ENCODE results near the gene E2F3. TPM values are rescaled to one million over a fixed set of nuclear protein-coding genes. Genes with fewer than 3 reads are reported as not detected.

The E2F3 gene
- total and polyA plus RNA-seq, 12 donors: 5.2 to 12.0 (median 7.8) TPM

DNA sequence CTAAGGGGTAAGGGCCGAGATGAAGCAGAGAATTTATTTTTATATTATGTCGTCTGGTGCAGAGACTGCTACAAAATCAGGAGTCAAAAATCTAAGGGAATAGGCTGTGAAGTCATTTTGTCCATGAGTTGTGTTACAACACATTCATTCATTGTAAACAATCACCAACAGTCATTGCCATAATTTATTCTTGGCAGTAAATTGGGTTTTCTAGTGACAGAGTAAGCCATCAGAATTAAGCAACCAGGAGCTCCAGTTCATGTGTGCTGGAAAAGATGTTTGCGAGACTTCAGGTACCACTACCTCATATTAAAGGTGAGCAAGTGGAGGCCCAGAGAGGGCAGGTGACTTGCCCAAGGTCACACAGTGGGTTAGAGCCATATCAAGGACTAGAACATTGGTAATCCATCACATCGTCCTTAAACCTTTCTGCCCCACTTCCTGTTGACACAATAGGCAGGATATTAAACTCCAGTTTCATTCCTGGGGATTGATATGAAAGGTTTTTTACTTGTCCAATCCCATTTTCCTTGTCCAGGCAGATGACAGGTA is 46.0 kb downstream of the E2F3 start:
- Histone ChIP-seq H3K36me3 (replicated peaks in 1 of 2) (no peaks in the 10 kb centered on the region), H3K4me3 (no peak overlapping the region), H3K27ac (no peak overlapping the region), H3K9me3 (replicated peaks in 1 of 3) (no peaks in the 10 kb centered on the region), H3K27me3 (no peaks in the 10 kb centered on the region), H3K4me1 (replicated peaks in 1 of 2) (no peaks in the 10 kb centered on the region)
- DNase-seq: no peak
- TF ChIP-seq, protein P1, sequence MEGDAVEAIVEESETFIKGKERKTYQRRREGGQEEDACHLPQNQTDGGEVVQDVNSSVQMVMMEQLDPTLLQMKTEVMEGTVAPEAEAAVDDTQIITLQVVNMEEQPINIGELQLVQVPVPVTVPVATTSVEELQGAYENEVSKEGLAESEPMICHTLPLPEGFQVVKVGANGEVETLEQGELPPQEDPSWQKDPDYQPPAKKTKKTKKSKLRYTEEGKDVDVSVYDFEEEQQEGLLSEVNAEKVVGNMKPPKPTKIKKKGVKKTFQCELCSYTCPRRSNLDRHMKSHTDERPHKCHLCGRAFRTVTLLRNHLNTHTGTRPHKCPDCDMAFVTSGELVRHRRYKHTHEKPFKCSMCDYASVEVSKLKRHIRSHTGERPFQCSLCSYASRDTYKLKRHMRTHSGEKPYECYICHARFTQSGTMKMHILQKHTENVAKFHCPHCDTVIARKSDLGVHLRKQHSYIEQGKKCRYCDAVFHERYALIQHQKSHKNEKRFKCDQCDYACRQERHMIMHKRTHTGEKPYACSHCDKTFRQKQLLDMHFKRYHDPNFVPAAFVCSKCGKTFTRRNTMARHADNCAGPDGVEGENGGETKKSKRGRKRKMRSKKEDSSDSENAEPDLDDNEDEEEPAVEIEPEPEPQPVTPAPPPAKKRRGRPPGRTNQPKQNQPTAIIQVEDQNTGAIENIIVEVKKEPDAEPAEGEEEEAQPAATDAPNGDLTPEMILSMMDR (IDR thresholded peaks at IDR 0.05): no peak
- TF ChIP-seq POLR2A (IDR thresholded peaks at IDR 0.05): no peak
- intact Hi-C loops (cut with DNase I): no loop called here
- 46 to 65% (median 47%) methylated on average over 4 of the region's 4 CpGs for WGBS, 4 donors

DNA sequence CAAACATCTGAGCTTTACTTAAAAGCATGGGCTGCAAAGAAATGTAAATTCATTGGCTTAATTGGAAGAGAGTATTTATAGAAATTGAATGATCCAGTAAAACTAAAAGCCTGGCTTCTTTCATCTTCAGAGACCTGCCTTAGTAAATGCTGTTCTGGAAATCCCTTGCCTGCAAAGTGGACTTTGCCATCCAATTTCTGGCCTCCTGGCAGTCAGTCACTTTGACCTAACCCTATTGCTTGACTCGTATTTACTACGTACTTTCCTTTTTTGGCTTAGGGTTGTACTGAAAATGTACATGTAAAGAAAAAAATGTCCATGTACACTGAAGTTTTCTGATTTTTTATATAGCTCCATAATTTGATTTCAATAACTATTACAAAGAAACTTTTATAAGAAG is 47.1 kb downstream of the E2F3 start:
- no peaks in the 10 kb centered on the region for H3K27me3 ChIP-seq
- H3K9me3 ChIP-seq (replicated peaks in 1 of 3): no peaks in the 10 kb centered on the region
- WGBS, 4 donors: 87 to 97% (median 95%) methylated on average over 2 of the region's 2 CpGs
- DNase-seq: no peak
- H3K36me3 ChIP-seq (replicated peaks in 1 of 2): no peaks in the 10 kb centered on the region
- intact Hi-C loops (cut with DNase I): no loop called here
- H3K4me3 ChIP-seq: no peak overlapping the region
- no peak for TF ChIP-seq POLR2A (IDR thresholded peaks at IDR 0.05)
- TF ChIP-seq, protein P1 (IDR thresholded peaks at IDR 0.05): no peak
- no peaks in the 10 kb centered on the region for H3K4me1 ChIP-seq (replicated peaks in 1 of 2)
- H3K27ac ChIP-seq: no peak overlapping the region

DNA sequence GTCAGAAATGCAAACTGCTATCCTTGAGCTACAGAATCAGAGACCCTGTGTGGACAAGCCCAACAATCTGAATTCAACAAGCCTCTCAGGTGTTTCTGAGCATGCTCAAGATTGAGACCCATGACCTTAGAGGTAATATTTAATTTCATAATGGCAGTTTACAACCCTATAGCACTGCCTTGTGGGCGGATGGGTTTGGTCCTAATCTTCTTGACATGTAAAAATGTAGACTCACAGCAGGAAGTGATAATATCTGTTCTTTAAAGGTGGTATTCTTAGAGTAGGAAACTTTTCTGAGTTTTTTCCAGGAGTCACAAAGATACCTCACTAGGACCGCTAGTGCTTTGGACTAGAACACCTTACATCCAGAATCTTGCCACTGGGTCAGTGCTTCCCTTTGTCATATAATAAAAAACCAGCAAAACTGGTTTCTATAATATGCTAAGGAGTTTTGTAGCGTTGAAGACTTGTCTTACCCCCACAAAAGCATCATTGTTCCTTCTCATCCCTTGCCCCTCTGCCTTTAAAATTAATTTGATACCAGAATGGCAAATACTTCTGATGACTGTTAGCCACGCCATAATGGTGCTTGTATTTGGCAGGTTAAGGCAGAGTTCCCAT is 52.6 kb downstream of the E2F3 start:
- Histone ChIP-seq H3K9me3 (replicated peaks in 1 of 3) (no peaks in the 10 kb centered on the region), H3K4me1 (replicated peaks in 1 of 2) (peaks cover 8 to 22% of the 10 kb centered on the region in 2 donors), H3K27ac (no peak overlapping the region), H3K4me3 (no peak overlapping the region), H3K27me3 (no peaks in the 10 kb centered on the region), H3K36me3 (replicated peaks in 1 of 2) (no peaks in the 10 kb centered on the region)
- WGBS, 4 donors: 89 to 94% (median 92%) methylated on average over 4 of the region's 4 CpGs
- intact Hi-C loops (cut with DNase I): no loop called here
- TF ChIP-seq, protein P1 (IDR thresholded peaks at IDR 0.05): no peak
- no peak for TF ChIP-seq POLR2A (IDR thresholded peaks at IDR 0.05)
- no peak for DNase-seq

DNA sequence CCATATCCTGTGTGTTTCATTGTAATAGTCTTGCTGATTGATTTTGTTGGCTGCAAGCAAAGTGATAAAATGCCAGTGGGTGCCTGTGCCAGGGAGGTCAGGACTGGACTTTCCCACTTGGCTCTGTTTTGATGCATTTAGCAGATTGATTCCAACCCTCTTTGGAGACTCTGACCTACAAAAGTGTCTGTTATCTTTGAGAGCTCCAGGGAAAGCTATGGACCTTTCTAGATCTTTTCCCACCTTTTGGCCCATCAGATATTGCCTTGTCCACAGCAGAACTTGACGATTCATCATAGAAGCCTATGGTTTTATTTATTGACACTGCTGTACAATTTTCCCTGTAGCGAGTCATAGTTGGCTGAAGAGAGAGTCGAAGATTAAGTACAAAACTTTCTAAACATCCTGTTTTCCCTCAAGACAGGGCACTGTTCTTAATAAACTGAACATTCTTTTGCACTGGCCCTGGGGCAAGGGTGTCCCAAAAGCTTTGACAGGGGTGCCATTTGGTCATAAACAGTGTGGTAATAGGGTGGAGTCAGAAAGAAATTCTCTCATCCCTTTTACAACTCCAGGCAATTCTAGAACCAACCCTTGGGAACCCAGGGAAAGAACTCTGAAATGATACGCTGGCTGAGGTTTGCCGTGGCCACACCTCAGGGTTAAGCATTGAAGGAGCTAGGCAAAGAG is 53.7 kb downstream of the E2F3 start:
- intact Hi-C loops (cut with DNase I): no loop called here
- H3K4me1 ChIP-seq (replicated peaks in 1 of 2): peaks cover 8 to 22% of the 10 kb centered on the region in 2 donors
- DNase-seq: peak in 1 of 7 donors; percentile 18
- H3K4me3 ChIP-seq: no peak overlapping the region
- H3K9me3 ChIP-seq (replicated peaks in 1 of 3): no peaks in the 10 kb centered on the region
- H3K27ac ChIP-seq: no peak overlapping the region
- H3K36me3 ChIP-seq (replicated peaks in 1 of 2): no peaks in the 10 kb centered on the region
- 72 to 83% (median 78%) methylated on average over 5 of the region's 5 CpGs for WGBS, 4 donors
- H3K27me3 ChIP-seq: no peaks in the 10 kb centered on the region
- TF ChIP-seq POLR2A (IDR thresholded peaks at IDR 0.05): no peak
- TF ChIP-seq, protein P1 (IDR thresholded peaks at IDR 0.05): no peak

Measured in adrenal gland (tissue), 12 donors.